Gastrocnemius medialis (tissue), 4 donors: ENCODE data around the gene LYL1. TPM values are rescaled to one million over a fixed set of nuclear protein-coding genes. Genes with fewer than 3 reads are reported as not detected.

Experiments used
- ATAC-seq, 2 donors: fragments of 150-250 bp; one replicate each; pipeline ENCODE4 v1.9.1; 2016
- DNase-seq, 2 donors: peaks; one replicate each; pipeline ENCODE4 v3.0.0-alpha.2; 2019
- H3K27ac ChIP-seq, 4 donors: fragments of 200-600 bp; sonication (generic); 1 replicate in 1 of 4; 2 replicates in 3 of 4; pipeline ENCODE4 v1.5.1; 2016 to 2018; ENCODE audit warnings: mild to moderate bottlenecking in 2 of 4, moderate library complexity in 1 of 4
- H3K27me3 ChIP-seq, 3 donors: fragments of 200-600 bp; sonication (generic) in 2 of 3; 1 replicate in 1 of 3; 2 replicates in 2 of 3; pipeline versions ENCODE4 v1.5.1 to v1.6.0; 2016 to 2019; ENCODE audit warnings: mild to moderate bottlenecking in 1 of 3, moderate library complexity in 1 of 3
- H3K36me3 ChIP-seq, 2 donors: fragments of 200-600 bp; sonication (generic) in 1 of 2; one replicate each; pipeline ENCODE4 v1.5.1; 2017 to 2018
- H3K4me1 ChIP-seq, 2 donors: fragments of 200-600 bp; sonication (generic) in 1 of 2; one replicate each; pipeline ENCODE4 v1.5.1; 2016 to 2017; ENCODE audit warnings: mild to moderate bottlenecking in 2 of 2
- H3K4me3 ChIP-seq, 4 donors: fragments of 200-600 bp; sonication (generic) in 3 of 4; 1 replicate in 1 of 4; 2 replicates in 3 of 4; pipeline ENCODE4 v1.5.1; 2016 to 2019; ENCODE audit warnings: mild to moderate bottlenecking in 2 of 4
- H3K9me3 ChIP-seq, 3 donors: fragments of 200-600 bp; sonication (generic) in 2 of 3; 1 replicate in 1 of 3; 2 replicates in 2 of 3; pipeline ENCODE4 v1.5.1; 2016 to 2019
- CTCF ChIP-seq, 5 experiments: fragments of 450-650 bp in 3 of 5; fragments of 200-600 bp in 2 of 5; sonication (generic) in 2 of 5; IDR thresholded peaks in 4 of 5; conservative IDR thresholded peaks in 1 of 5; 1 replicate in 4 of 5; 2 replicates in 1 of 5; pipeline ENCODE4 v1.5.1; 2016 to 2019; ENCODE audit warnings: antibody characterized with exemption in 5 of 5, mild to moderate bottlenecking in 3 of 5, moderate library complexity in 3 of 5
- POLR2A ChIP-seq, 2 donors: fragments of 450-650 bp; IDR thresholded peaks; one replicate each; pipeline ENCODE4 v1.6.1; 2017; ENCODE audit warnings: antibody characterized with exemption in 2 of 2, mild to moderate bottlenecking in 2 of 2, moderate library complexity in 2 of 2
- in situ Hi-C, 4 donors: fragments of 200-750 bp; cut with MboI; loops; one replicate each; pipeline versions ENCODE4 v1.15.0 to v1.8.0; 2017; ENCODE audit warnings: low sequenced_read_pairs in 4 of 4
- intact Hi-C: fragments of 100-400 bp; cut with DNase I; formaldehyde crosslinking; loops from one replicate; pipeline ENCODE4 v1.15.1; 2023; ENCODE audit warnings: low total_unique reads
- total RNA-seq, 4 donors: library from RNA; depleted of rRNA; stranded (reverse); fragments of >200 nt; gene quantifications; one replicate each; pipeline versions ENCODE4 v1.1.0 to v1.2.3, GENCODE V29; 2016

The LYL1 gene
- 1 to 10 TPM; 2.6 to 5.0 (median 3.1) TPM for total RNA-seq

GRCh38 chr19:13102666-13103580 lies at the start of gene LYL1:
Gene LYL1, minus strand, starts transcription at chr19:13102858. Its CDS starts 1,687 bp downstream, at chr19:13101171.
- Histone ChIP-seq H3K4me1 (peaks cover 12 to 20% of the 10 kb centered on the region in 2 donors), H3K4me3 (peak within 1 kb of the TSS; percentile 39 to 55 (median 41)), H3K9me3 (no peaks in the 10 kb centered on the region), H3K27me3 (no peaks in the 10 kb centered on the region), H3K27ac (peak within 1 kb of the TSS; percentile 68 to 89 (median 84)), H3K36me3 (peaks cover 0 to 10% of the 10 kb centered on the region in 2 donors)
- intact Hi-C loops, result no loop called here
- TF ChIP-seq POLR2A (IDR thresholded peaks at IDR 0.05) (no peak), CTCF (IDR thresholded peaks at IDR 0.05 in 4 of 5, conservative IDR thresholded peaks at IDR 0.05 in 1 of 5) (no peak)
- in situ Hi-C loops, result loop anchor here in 1 of 4 donors (25.0 kb wide), 1 partner anchor 159 kb away; no protein-coding TSS in a partner anchor
- ATAC-seq (peak; percentile 25 to 30), DNase-seq (peak; percentile 40 to 53)

- intact Hi-C loops (loop anchor here (1.0 to 5.0 kb wide), 9 partner anchors 15 to 1411 kb away; partner anchors contain the start of gene JUNB), in situ Hi-C loops (no loop called here)
- DNase-seq (peak; percentile 95 to 98), ATAC-seq (peak; percentile 59 to 64)
- peaks cover 0 to 25% (median 14%) of the 10 kb centered on the region in 3 donors for H3K27me3 ChIP-seq
- peaks cover 0 to 4% of the 10 kb centered on the region in 2 donors for H3K36me3 ChIP-seq
- no peaks in the 10 kb centered on the region for H3K9me3 ChIP-seq
- peaks cover 31 to 44% of the 10 kb centered on the region in 2 donors for H3K4me1 ChIP-seq
- peak overlapping the region; percentile 96 to 99 (median 98) for H3K27ac ChIP-seq
- TF ChIP-seq CTCF (IDR thresholded peaks at IDR 0.05 in 4 of 5, conservative IDR thresholded peaks at IDR 0.05 in 1 of 5) (peak in 2 of 5 experiments; percentile 6 to 19), POLR2A (IDR thresholded peaks at IDR 0.05) (peak; percentile 96 to 98)
- H3K4me3 ChIP-seq, result peak overlapping the region; percentile 86 to 94 (median 91)
Observed at GRCh38 chr19:13151605-13152355, 49.1 kb upstream of the LYL1 start.

- ATAC-seq, result no peak
- intact Hi-C loops, result loop anchor here (1.0 to 5.0 kb wide), 10 partner anchors 16 to 1411 kb away; partner anchors contain the start of genes JUNB and NACC1
- peaks cover 0 to 25% (median 14%) of the 10 kb centered on the region in 3 donors for H3K27me3 ChIP-seq
Observed at GRCh38 chr19:13150931-13151604, 48.4 kb upstream of the LYL1 start.

More at GRCh38 chr19:13150931-13151604, 48.4 kb upstream of the LYL1 start:
- H3K4me1 ChIP-seq, result peaks cover 26 to 39% of the 10 kb centered on the region in 2 donors
- TF ChIP-seq POLR2A (IDR thresholded peaks at IDR 0.05) (no peak), CTCF (IDR thresholded peaks at IDR 0.05 in 4 of 5, conservative IDR thresholded peaks at IDR 0.05 in 1 of 5) (no peak)
- H3K27ac ChIP-seq, result peak overlapping the region; percentile 96 to 99 (median 98)
- peak in 1 of 2 donors; percentile 36 for DNase-seq
- in situ Hi-C loops, result no loop called here
- peaks cover 0 to 4% of the 10 kb centered on the region in 2 donors for H3K36me3 ChIP-seq
- H3K4me3 ChIP-seq, result peak overlapping the region; percentile 86 to 93 (median 91)
- no peaks in the 10 kb centered on the region for H3K9me3 ChIP-seq
